ENCODE data around the gene TIAM1.
A peak's percentile ranks its signal among the peaks of the same experiment; 100 is the strongest.

TIAM1 gene

GRCh38 chr21:31326522-31327242, 17.4 kb downstream of the TIAM1 start:
- peak; percentile 85 for DNase-seq (ENCODE audit: low read depth)
- H3K4me3 ChIP-seq (ENCODE audit: low read depth, low read length) = no peak overlapping the region; the same call in 1 of the 2 replicates
- TF ChIP-seq CTCF (IDR thresholded peaks at IDR 0.05; ENCODE audit: low read depth, low read length, missing control alignments) = no peak

- H3K4me3 ChIP-seq (ENCODE audit: low read depth, low read length) = no peak overlapping the region
- no peak for DNase-seq (ENCODE audit: low read depth)
- no peak for TF ChIP-seq CTCF (IDR thresholded peaks at IDR 0.05; ENCODE audit: low read depth, low read length, missing control alignments)
Observed at GRCh38 chr21:31318971-31319370, 25.1 kb downstream of the TIAM1 start.

- no peak for TF ChIP-seq CTCF (IDR thresholded peaks at IDR 0.05; ENCODE audit: low read depth, low read length, missing control alignments)
- no peak overlapping the region for H3K4me3 ChIP-seq (ENCODE audit: low read depth, low read length)
- no peak for DNase-seq (ENCODE audit: low read depth)
Observed at GRCh38 chr21:31317688-31318087, 26.4 kb downstream of the TIAM1 start.

GRCh38 chr21:31316488-31317169, 27.4 kb downstream of the TIAM1 start:
- no peak for DNase-seq (ENCODE audit: low read depth)
- H3K4me3 ChIP-seq (ENCODE audit: low read depth, low read length) = no peak overlapping the region
- no peak for TF ChIP-seq CTCF (IDR thresholded peaks at IDR 0.05; ENCODE audit: low read depth, low read length, missing control alignments)

- no peak for TF ChIP-seq CTCF (IDR thresholded peaks at IDR 0.05; ENCODE audit: low read depth, low read length, missing control alignments)
- no peak overlapping the region for H3K4me3 ChIP-seq (ENCODE audit: low read depth, low read length)
- DNase-seq (ENCODE audit: low read depth) = no peak
Observed at GRCh38 chr21:31316072-31316471, 28.0 kb downstream of the TIAM1 start.

- H3K4me3 ChIP-seq (ENCODE audit: low read depth, low read length) = no peak overlapping the region
- TF ChIP-seq CTCF (IDR thresholded peaks at IDR 0.05; ENCODE audit: low read depth, low read length, missing control alignments) = no peak
- no peak for DNase-seq (ENCODE audit: low read depth)
Observed at GRCh38 chr21:31310750-31311149, 33.3 kb downstream of the TIAM1 start.

Measured in GM12864 (cell line).